Endothelial cell of umbilical vein (primary cell): ENCODE results near the gene TSGA10IP. TPM values are rescaled to one million over a fixed set of nuclear protein-coding genes. Genes with fewer than 3 reads are reported as not detected.

ENCODE experiments used
- BruUV-seq: library from RNA; stranded (reverse); fragments of 400-500 nt; replicated peaks from 2 replicates; lab custom pipeline; 2021; lab: Mats Ljungman, UMichigan
- CTCF ChIA-PET: fragments of 300-600, 350-600 bp; sonication (Branson Sonifier 250); formaldehyde crosslinking; loops from one replicate; lab custom pipeline; 2021; ENCODE audit warnings: antibody characterized with exemption, inconsistent platforms; lab: Charles Lee
- POLR2A ChIA-PET: fragments of 300-600, 350-600 bp; sonication (Branson Sonifier 250); formaldehyde crosslinking; loops from one replicate; lab custom pipeline; 2021; ENCODE audit warnings: antibody characterized with exemption, inconsistent platforms; lab: Charles Lee
- DNase-seq: peaks from one replicate; pipeline ENCODE4 v3.0.0-alpha.2; 2011; ENCODE audit warnings: low read depth, low spot score
- FAIRE-seq: peaks from 2 replicates; lab custom pipeline; 2011; peaks lifted over from hg19 to GRCh38; lab: Jason Lieb, UNC
- H2AFZ ChIP-seq: 2 replicates; pipeline ENCODE4 v1.6.0; 2012; ENCODE audit warnings: low read depth, low read length, control low read depth, inconsistent platforms
- H3K27ac ChIP-seq: 2 replicates; pipeline ENCODE4 v1.5.1; 2011; ENCODE audit warnings: low read depth, mild to moderate bottlenecking, control low read depth, low read length, moderate library complexity; ENCODE audit not compliant: insufficient read depth
- H3K27me3 ChIP-seq, 2 experiments: 2 replicates each; pipeline versions ENCODE4 v1.6.0 to v1.6.1; 2011; ENCODE audit warnings: low read length in 2 of 2, mixed read lengths in 1 of 2; ENCODE audit not compliant: control insufficient read depth in 2 of 2, insufficient read depth in 2 of 2
- H3K36me3 ChIP-seq, 2 experiments: 2 replicates in 1 of 2; 3 replicates in 1 of 2; pipeline ENCODE4 v1.5.1; 2011; ENCODE audit warnings: low read length in 2 of 2, mild to moderate bottlenecking in 1 of 2, moderate library complexity in 1 of 2; ENCODE audit not compliant: control insufficient read depth in 2 of 2, insufficient read depth in 2 of 2; ENCODE audit errors: extremely low read depth in 1 of 2
- H3K4me1 ChIP-seq: 3 replicates; pipeline ENCODE4 v1.5.1; 2011; ENCODE audit warnings: mild to moderate bottlenecking, low read length; ENCODE audit not compliant: control insufficient read depth, insufficient read depth; ENCODE audit errors: extremely low read depth
- H3K4me2 ChIP-seq: 2 replicates; pipeline ENCODE4 v1.6.1; 2011; ENCODE audit warnings: low read length, control low read depth, mixed read lengths; ENCODE audit not compliant: insufficient read depth
- H3K4me3 ChIP-seq, 3 experiments: fragments of 200-600 bp in 1 of 3; sonication (generic), shearing (Covaris generic) in 1 of 3; replicated peaks in 1 of 3; 2 replicates each; pipeline ENCODE4 v1.5.1; 2011 to 2016; ENCODE audit warnings: control low read depth in 3 of 3, low read length in 3 of 3, mild to moderate bottlenecking in 2 of 3, inconsistent platforms in 1 of 3, low read depth in 1 of 3, moderate library complexity in 1 of 3; ENCODE audit not compliant: insufficient read depth in 1 of 3
- H3K79me2 ChIP-seq: 2 replicates; pipeline ENCODE4 v1.6.0; 2012; ENCODE audit warnings: low read length, inconsistent platforms; ENCODE audit not compliant: control insufficient read depth, insufficient read depth
- H3K9ac ChIP-seq: replicated peaks from 2 replicates; pipeline ENCODE3; 2011; ENCODE audit warnings: low read length, control low read depth; ENCODE audit not compliant: insufficient read depth; ENCODE audit errors: extremely low read depth
- H3K9me1 ChIP-seq: replicated peaks from 3 replicates; pipeline ENCODE4 v1.6.0; 2011; ENCODE audit warnings: mild to moderate bottlenecking, low read length; ENCODE audit not compliant: control insufficient read depth, insufficient read depth; ENCODE audit errors: extremely low read depth
- H3K9me3 ChIP-seq: replicated peaks from 2 replicates; pipeline ENCODE4 v1.5.1; 2012; ENCODE audit warnings: low read length, inconsistent platforms; ENCODE audit not compliant: control insufficient read depth, insufficient read depth
- H4K20me1 ChIP-seq: replicated peaks from 2 replicates; pipeline ENCODE3; 2011; ENCODE audit warnings: mild to moderate bottlenecking, low read length; ENCODE audit not compliant: control insufficient read depth, insufficient read depth; ENCODE audit errors: extremely low read depth
- EZH2 ChIP-seq: IDR thresholded peaks from 2 replicates; pipeline ENCODE4 v1.6.1; 2012; ENCODE audit warnings: borderline replicate concordance, low read depth, mild to moderate bottlenecking, moderate library complexity, low read length, inconsistent platforms; ENCODE audit not compliant: severe bottlenecking
- FOS ChIP-seq: IDR thresholded peaks from 2 replicates; pipeline ENCODE4 v1.6.1; 2011; ENCODE audit warnings: mild to moderate bottlenecking, low read length, moderate library complexity, borderline replicate concordance; ENCODE audit not compliant: insufficient read depth
- GATA2 ChIP-seq: IDR thresholded peaks from 2 replicates; pipeline ENCODE4 v1.7.0; 2011; ENCODE audit warnings: low read depth, mild to moderate bottlenecking, moderate library complexity, mixed read lengths, low read length; ENCODE audit not compliant: insufficient read length, insufficient read depth
- JUN ChIP-seq: IDR thresholded peaks from 2 replicates; pipeline ENCODE4 v1.6.1; 2011; ENCODE audit warnings: borderline replicate concordance, low read depth; ENCODE audit not compliant: insufficient read length, insufficient read depth
- MAX ChIP-seq: IDR thresholded peaks from 2 replicates; pipeline ENCODE4 v1.6.1; 2011; ENCODE audit not compliant: insufficient read depth, insufficient read length
- MYC ChIP-seq: IDR thresholded peaks from one replicate; pipeline ENCODE4 v1.6.1; 2011; ENCODE audit warnings: mild to moderate bottlenecking, low read depth, low read length
- POLR2A ChIP-seq: IDR thresholded peaks from 2 replicates; pipeline ENCODE4 v1.6.1; 2012; ENCODE audit warnings: low read depth, mild to moderate bottlenecking, control low read depth, low read length
- POLR2AphosphoS5 ChIP-seq: IDR thresholded peaks from 2 replicates; pipeline ENCODE4 v1.6.1; 2012; ENCODE audit warnings: low read depth, mild to moderate bottlenecking, control low read depth, low read length, moderate library complexity; ENCODE audit not compliant: insufficient read depth
- dilution Hi-C: fragments of 300-500 bp; cut with MboI; formaldehyde crosslinking; loops from one replicate; pipeline ENCODE4 v1.15.0; 2019; ENCODE audit warnings: low sequenced_read_pairs; ENCODE audit not compliant: extremely low pct_ligation_motif_present
- intact Hi-C: fragments of 100-400 bp; cut with micrococcal nuclease; formaldehyde crosslinking; loops from one replicate; pipeline ENCODE4 v1.10.0; 2022
- polyA plus RNA-seq, 4 experiments: library from polyadenylated mRNA; depleted of rRNA in 3 of 4; stranded (reverse) in 3 of 4; unstranded in 1 of 4; fragments of >200 nt; gene quantifications; 2 replicates each; pipeline versions ENCODE4 v1.2.1 to v1.2.3, GENCODE V29; 2011 to 2012; ENCODE audit warnings: missing spikeins in 1 of 4
- total RNA-seq: library from RNA; stranded (reverse); gene quantifications from 2 replicates; pipeline ENCODE4 v1.2.3, GENCODE V29; 2021
- TF ChIP-seq, protein P1 (sequence below), 2 donors: IDR thresholded peaks; 1 replicate in 1 of 2; 2 replicates in 1 of 2; pipeline ENCODE4 v1.5.1; 2011; ENCODE audit warnings: low read length in 2 of 2, mild to moderate bottlenecking in 2 of 2, moderate library complexity in 2 of 2, control low read depth in 1 of 2, inconsistent platforms in 1 of 2, low read depth in 1 of 2; ENCODE audit not compliant: insufficient read depth in 1 of 2; ENCODE audit errors: extremely low read depth in 1 of 2

TSGA10IP gene
- total and polyA plus RNA-seq, 2 donors (not counting 3 experiments of a cell fraction or from before 2014, with no cell fraction given) = not detected

DNA sequence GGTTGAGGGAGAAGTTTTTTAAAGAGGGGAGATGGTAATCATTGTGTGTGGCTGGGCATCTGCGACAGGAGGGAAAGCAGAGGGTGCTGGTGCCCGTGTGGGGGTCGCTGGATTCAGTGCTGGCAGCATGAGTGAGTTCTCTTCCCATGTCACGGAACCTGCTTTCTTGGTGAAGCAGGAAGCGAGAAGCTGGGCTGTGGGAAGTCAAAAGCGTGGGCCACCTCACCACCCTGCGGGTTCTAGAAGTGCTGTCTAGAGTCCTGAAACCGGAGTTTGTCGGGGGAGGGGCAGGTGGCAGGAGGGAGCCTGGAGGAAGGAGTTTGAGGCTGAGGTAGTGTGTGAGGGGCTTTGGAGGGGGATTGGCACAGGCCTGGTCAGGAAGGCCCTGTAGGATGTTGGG lies 30.5 kb downstream of the TSGA10IP start:
- POLR2A ChIA-PET = no interaction called here
- no peak for FAIRE-seq

More for the DNA sequence above, 30.5 kb downstream of the TSGA10IP start:
- no TSS peak for BruUV-seq
- CTCF ChIA-PET = no interaction called here
- H3K4me3 ChIP-seq = no peak overlapping the region
- H3K9me3 ChIP-seq = no peaks in the 10 kb centered on the region
- no peak for DNase-seq
- no peaks in the 10 kb centered on the region for H3K9me1 ChIP-seq
- H2AFZ ChIP-seq = no peak overlapping the region
- H3K27ac ChIP-seq = no peak overlapping the region
- dilution Hi-C loops (no loop called here), intact Hi-C loops (no loop called here)
- no peaks in the 10 kb centered on the region for H3K4me1 ChIP-seq
- H3K27me3 ChIP-seq = no peaks in the 10 kb centered on the region
- no peaks in the 10 kb centered on the region for H4K20me1 ChIP-seq
- H3K9ac ChIP-seq = no peak overlapping the region
- TF ChIP-seq POLR2AphosphoS5 = no peak
- no peak for TF ChIP-seq EZH2
- TF ChIP-seq JUN = no peak
- no peak for TF ChIP-seq MYC
- no peak for TF ChIP-seq FOS
- TF ChIP-seq MAX = no peak
- TF ChIP-seq, protein P1, sequence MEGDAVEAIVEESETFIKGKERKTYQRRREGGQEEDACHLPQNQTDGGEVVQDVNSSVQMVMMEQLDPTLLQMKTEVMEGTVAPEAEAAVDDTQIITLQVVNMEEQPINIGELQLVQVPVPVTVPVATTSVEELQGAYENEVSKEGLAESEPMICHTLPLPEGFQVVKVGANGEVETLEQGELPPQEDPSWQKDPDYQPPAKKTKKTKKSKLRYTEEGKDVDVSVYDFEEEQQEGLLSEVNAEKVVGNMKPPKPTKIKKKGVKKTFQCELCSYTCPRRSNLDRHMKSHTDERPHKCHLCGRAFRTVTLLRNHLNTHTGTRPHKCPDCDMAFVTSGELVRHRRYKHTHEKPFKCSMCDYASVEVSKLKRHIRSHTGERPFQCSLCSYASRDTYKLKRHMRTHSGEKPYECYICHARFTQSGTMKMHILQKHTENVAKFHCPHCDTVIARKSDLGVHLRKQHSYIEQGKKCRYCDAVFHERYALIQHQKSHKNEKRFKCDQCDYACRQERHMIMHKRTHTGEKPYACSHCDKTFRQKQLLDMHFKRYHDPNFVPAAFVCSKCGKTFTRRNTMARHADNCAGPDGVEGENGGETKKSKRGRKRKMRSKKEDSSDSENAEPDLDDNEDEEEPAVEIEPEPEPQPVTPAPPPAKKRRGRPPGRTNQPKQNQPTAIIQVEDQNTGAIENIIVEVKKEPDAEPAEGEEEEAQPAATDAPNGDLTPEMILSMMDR (IDR thresholded peaks at IDR 0.05; ENCODE audit: extremely low read depth in 1 of 2, insufficient read depth in 1 of 2, low read depth in 1 of 2, low read length in 2 of 2) = no peak
- TF ChIP-seq GATA2 = no peak
- no peak for TF ChIP-seq POLR2A
- H3K4me2 ChIP-seq = no peak overlapping the region
- H3K36me3 ChIP-seq = peaks cover 4 to 36% of the 10 kb centered on the region in 2 experiments
- no peaks in the 10 kb centered on the region for H3K79me2 ChIP-seq
